Neutrophil (primary cell): ENCODE data around the gene ANXA2.
"Not testable (repeated sequence)": the region's sequence is repeated elsewhere in the genome, so short reads cannot be mapped to it uniquely, and the experiment has no call there.

ENCODE experiments used
- H3K27ac ChIP-seq: fragments of 200-600 bp; sonication (generic); 2 replicates; pipeline ENCODE4 v1.5.1; 2016; ENCODE audit warnings: mild to moderate bottlenecking, moderate library complexity
- H3K27me3 ChIP-seq: fragments of 200-600 bp; sonication (generic); 2 replicates; pipeline ENCODE4 v1.6.0; 2016; ENCODE audit warnings: mild to moderate bottlenecking
- H3K36me3 ChIP-seq: fragments of 200-600 bp; sonication (generic); 2 replicates; pipeline ENCODE4 v1.5.1; 2017
- H3K4me1 ChIP-seq, 2 experiments: fragments of 200-600 bp in 1 of 2; sonication (generic) in 1 of 2; 1 replicate in 1 of 2; 2 replicates in 1 of 2; pipeline versions ENCODE4 v1.5.1 to v1.6.1; 2013 to 2016; ENCODE audit warnings: low read depth in 1 of 2, low read length in 1 of 2, mild to moderate bottlenecking in 1 of 2, moderate library complexity in 1 of 2; ENCODE audit not compliant: control insufficient read depth in 1 of 2, insufficient read depth in 1 of 2
- H3K4me3 ChIP-seq, 2 experiments: fragments of 200-600 bp in 1 of 2; sonication (generic) in 1 of 2; 1 replicate in 1 of 2; 2 replicates in 1 of 2; pipeline ENCODE4 v1.5.1; 2013 to 2016; ENCODE audit warnings: low read depth in 1 of 2, low read length in 1 of 2, mild to moderate bottlenecking in 1 of 2, moderate library complexity in 1 of 2
- H3K9me3 ChIP-seq: fragments of 200-600 bp; sonication (generic); 2 replicates; pipeline ENCODE4 v1.5.1; 2016
- TF ChIP-seq, protein P1 (sequence below): fragments of 200-600 bp; sonication (generic); IDR thresholded peaks from 2 replicates; pipeline ENCODE4 v1.5.1; 2016; ENCODE audit warnings: antibody characterized with exemption

Gene ANXA2

DNA sequence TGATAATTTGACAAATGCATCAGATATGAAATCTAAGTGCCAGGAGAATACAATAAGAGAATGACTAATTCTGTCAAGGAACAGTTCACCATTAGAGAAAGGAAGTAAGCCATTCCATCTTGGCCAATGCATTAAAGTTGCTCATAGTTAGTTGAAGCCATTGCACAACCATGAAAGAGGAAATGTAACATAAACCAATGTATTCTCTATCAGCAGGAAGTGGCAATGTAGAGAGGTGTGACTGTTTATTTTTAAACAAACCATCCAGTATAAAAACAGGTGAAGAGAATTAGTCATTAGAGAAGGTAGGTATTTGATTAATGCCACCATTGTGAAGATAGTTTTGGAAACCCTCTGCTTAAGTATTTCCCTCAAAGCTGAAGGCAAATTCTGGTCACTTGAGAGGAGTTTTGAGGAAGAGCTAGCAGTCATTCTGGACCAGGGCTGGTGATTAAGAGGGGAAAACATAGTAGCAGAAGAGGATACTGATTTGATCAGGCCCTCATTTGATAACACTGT lies 10.7 kb upstream of the ANXA2 start:
- H3K27me3 ChIP-seq = peaks cover 10% of the 10 kb centered on the region
- H3K27ac ChIP-seq = peak overlapping the region; percentile 63
- H3K4me3 ChIP-seq = no peak overlapping the region

DNA sequence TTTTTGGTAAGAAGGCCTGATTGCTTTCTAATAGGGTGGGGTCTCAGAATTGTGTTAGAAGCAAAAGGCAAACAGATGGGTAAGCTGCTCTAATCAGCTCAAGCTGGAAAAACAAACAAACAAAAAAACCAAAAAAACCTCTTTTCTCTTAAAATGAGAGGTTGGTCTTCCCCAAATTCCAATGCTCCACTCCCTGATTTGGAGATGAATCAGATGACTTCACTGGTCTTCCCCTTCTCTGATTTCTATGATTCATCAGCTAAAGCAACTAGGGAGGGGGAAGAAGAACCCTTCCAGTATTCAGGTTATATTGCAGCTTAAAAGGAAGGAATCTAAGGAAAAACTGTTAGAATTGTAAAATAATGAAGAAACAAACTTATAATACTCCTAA lies 9.6 kb upstream of the ANXA2 start:
- Histone ChIP-seq H3K4me1 (peaks cover 11% of the 10 kb centered on the region in 2 experiments), H3K4me3 (no peak overlapping the region), H3K36me3 (no peaks in the 10 kb centered on the region), H3K9me3 (no peaks in the 10 kb centered on the region), H3K27ac (no peak overlapping the region), H3K27me3 (peaks cover 21% of the 10 kb centered on the region)
- TF ChIP-seq, protein P1, sequence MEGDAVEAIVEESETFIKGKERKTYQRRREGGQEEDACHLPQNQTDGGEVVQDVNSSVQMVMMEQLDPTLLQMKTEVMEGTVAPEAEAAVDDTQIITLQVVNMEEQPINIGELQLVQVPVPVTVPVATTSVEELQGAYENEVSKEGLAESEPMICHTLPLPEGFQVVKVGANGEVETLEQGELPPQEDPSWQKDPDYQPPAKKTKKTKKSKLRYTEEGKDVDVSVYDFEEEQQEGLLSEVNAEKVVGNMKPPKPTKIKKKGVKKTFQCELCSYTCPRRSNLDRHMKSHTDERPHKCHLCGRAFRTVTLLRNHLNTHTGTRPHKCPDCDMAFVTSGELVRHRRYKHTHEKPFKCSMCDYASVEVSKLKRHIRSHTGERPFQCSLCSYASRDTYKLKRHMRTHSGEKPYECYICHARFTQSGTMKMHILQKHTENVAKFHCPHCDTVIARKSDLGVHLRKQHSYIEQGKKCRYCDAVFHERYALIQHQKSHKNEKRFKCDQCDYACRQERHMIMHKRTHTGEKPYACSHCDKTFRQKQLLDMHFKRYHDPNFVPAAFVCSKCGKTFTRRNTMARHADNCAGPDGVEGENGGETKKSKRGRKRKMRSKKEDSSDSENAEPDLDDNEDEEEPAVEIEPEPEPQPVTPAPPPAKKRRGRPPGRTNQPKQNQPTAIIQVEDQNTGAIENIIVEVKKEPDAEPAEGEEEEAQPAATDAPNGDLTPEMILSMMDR = no peak

More for the DNA sequence above, 10.7 kb upstream of the ANXA2 start:
- TF ChIP-seq, protein P1 = no peak
- H3K9me3 ChIP-seq = no peaks in the 10 kb centered on the region
- H3K4me1 ChIP-seq = peaks cover 11% of the 10 kb centered on the region in 2 experiments
- H3K36me3 ChIP-seq = no peaks in the 10 kb centered on the region

DNA sequence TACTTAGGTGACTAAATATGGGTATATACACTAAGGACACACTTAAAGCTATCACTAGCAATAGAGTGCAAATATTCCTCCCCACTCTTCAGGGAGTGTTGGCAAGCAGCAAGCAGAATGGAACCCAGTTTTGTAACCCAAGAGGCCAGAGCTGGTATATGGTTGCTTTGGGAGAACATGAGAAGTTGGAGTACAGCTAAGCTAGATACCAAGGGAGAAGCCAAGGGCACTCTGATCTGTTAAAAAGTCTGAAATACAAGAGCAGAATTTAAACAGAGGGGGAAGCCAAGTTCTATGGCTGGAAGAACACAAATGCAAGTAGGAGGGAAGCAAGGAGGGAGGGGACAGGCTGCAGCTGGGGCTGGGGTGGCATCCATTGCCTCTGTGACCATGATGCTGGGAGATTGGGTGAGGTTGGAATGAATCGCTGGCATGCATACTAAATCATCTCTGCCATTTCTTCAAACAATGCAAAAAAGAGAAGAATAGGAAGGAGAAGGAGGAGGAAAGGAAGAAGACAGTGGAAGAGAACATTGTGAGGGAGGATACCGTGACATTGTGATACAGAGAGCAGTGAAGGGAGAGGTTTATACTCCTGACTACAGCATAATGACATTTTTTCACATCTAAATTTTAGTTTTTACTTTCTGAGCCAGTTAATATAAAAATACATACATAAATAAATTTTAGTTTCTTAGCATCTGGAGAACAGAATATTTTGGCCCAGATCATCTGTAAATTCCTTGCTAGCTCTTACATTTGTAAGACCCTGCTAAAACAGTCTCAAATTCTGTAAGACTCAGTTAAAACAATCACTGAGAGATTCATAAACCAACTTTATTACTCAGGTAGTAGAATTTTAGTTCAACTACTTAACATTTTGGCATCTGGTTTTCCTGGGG lies 9.0 kb upstream of the ANXA2 start:
- Histone ChIP-seq H3K27ac (no peak overlapping the region), H3K4me3 (no peak overlapping the region), H3K36me3 (no peaks in the 10 kb centered on the region), H3K27me3 (peaks cover 28% of the 10 kb centered on the region), H3K4me1 (peaks cover 11% of the 10 kb centered on the region in 2 experiments), H3K9me3 (no peaks in the 10 kb centered on the region)
- TF ChIP-seq, protein P1 = no peak

DNA sequence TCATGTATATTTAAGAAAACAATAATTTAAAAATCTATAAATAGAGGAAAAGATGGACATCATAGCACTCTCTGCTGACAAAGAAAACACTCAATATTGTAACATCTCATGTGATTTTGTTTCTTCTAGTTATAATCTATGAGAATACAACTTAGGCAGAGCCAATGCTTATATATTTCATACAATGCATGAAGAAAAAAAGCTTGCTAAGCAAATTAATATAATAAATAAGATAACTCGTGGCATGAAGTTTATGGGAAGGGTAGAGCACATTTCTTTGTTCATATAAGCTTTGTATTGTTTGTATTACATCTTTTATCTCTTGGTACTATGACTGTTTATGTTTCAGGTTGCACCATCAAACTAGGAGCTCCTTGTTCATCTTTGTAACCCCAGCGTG lies 7.6 kb upstream of the ANXA2 start:
- TF ChIP-seq, protein P1 = no peak
- Histone ChIP-seq H3K4me3 (no peak overlapping the region), H3K27me3 (peaks cover 41% of the 10 kb centered on the region), H3K4me1 (peaks cover 11% of the 10 kb centered on the region in 2 experiments), H3K36me3 (no peaks in the 10 kb centered on the region), H3K9me3 (no peaks in the 10 kb centered on the region), H3K27ac (no peak overlapping the region)

DNA sequence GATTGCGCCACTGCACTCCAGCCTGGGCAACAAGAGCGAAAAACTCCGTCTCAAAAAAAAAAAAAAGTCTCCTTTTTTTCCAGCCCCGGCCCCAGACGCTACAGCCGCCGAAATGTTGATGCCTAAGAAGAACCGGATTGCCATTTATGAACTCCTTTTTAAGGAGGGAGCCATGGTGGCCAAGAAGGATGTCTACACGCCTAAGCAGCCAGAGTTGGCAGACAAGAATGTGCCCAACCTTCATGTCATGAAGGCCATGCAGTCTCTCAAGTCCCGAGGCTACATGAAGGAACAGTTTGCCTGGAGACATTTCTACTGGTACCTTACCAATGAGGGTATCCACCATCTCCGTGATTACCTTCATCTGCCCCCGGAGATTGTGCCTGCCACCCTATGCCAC lies 6.6 kb upstream of the ANXA2 start:
- H3K27ac ChIP-seq, H3K4me3 ChIP-seq, H3K9me3 ChIP-seq, H3K36me3 ChIP-seq: not testable (repeated sequence)
- peaks cover 11% of the 10 kb centered on the region in 2 experiments for H3K4me1 ChIP-seq
- peaks cover 52% of the 10 kb centered on the region for H3K27me3 ChIP-seq

DNA sequence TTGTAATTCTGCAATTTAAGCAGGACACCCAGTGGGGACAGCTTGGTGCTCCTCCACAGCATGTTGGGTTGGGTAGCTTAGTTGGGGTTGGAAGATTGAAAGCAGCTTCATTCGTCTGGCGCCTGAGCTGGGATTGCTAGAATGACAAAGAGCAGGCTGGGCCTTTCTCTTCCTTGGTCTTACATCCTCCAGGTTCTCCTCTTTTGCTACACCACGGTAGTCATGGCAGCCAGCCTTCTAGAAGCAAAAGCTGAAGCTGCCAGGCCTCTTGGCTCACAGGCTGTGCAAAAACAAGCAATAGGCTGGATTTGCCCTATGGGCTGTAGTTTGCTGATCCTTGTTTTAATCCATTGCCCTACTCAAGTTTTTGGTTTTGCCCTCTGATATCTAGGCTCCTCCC lies 3.2 kb upstream of the ANXA2 start:
- TF ChIP-seq, protein P1 = no peak
- Histone ChIP-seq H3K27me3 (peaks cover 78% of the 10 kb centered on the region), H3K4me3 (no peak overlapping the region), H3K9me3 (no peaks in the 10 kb centered on the region), H3K4me1 (peaks cover 18 to 20% of the 10 kb centered on the region in 2 experiments), H3K27ac (no peak overlapping the region), H3K36me3 (no peaks in the 10 kb centered on the region)
